ENCODE data around the gene TAOK1. TPM values are rescaled to one million over a fixed set of nuclear protein-coding genes. Genes with fewer than 3 reads are reported as not detected.

The TAOK1 gene
- total RNA-seq, 4 donors from 2014 or later: 28.7 to 104 (median 42.8) TPM

DNA sequence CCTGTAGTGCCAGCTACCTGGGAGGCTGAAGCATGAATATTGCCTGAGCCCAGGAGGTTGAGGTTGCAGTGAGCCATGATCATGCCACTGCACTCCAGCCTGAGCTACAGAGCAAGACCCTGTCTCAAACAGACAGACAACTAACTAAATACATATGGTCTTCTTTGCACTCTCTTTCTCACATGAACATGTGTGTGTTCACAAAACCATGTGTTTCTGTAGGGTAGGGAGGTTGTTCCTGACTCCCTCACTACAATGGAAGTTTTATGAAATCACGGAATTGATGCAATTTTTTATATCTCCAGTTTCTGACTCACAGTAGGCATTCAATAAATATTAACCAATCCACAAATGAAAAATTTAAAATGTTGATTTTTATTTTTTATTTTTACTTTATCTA is 128.2 kb downstream of the TAOK1 start:
- Histone ChIP-seq H3K27ac (no peak overlapping the region), H3K27me3 (no peaks in the 10 kb centered on the region), H3K4me1 (no peaks in the 10 kb centered on the region), H3K36me3 (peaks cover 0 to 94% (median 3%) of the 10 kb centered on the region in 3 donors), H3K4me3 (no peak overlapping the region), H3K9me3 (no peaks in the 10 kb centered on the region)
- no peak for DNase-seq
- TF ChIP-seq, protein P1, sequence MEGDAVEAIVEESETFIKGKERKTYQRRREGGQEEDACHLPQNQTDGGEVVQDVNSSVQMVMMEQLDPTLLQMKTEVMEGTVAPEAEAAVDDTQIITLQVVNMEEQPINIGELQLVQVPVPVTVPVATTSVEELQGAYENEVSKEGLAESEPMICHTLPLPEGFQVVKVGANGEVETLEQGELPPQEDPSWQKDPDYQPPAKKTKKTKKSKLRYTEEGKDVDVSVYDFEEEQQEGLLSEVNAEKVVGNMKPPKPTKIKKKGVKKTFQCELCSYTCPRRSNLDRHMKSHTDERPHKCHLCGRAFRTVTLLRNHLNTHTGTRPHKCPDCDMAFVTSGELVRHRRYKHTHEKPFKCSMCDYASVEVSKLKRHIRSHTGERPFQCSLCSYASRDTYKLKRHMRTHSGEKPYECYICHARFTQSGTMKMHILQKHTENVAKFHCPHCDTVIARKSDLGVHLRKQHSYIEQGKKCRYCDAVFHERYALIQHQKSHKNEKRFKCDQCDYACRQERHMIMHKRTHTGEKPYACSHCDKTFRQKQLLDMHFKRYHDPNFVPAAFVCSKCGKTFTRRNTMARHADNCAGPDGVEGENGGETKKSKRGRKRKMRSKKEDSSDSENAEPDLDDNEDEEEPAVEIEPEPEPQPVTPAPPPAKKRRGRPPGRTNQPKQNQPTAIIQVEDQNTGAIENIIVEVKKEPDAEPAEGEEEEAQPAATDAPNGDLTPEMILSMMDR (IDR thresholded peaks at IDR 0.05): no peak
- TF ChIP-seq POLR2A (IDR thresholded peaks at IDR 0.05): no peak

DNA sequence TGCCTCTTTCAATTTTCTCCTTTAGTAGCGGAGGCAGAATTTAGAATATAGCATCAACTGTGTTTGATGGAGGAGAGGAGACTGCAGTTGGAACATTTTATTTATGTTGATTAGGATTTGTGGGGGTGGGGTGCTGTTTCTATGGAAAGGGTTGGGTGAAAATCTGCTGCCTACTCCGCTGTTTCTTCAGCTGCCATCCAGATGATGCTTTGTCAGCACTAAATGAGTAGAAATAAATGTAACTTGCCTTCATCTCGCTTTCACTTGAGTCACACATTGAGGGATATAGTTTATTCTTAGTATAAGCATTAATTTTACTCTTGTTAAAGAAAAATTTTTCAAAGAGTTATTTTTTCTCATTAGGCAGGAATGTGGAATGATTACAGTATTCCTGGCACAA is 134.5 kb downstream of the TAOK1 start:
- Histone ChIP-seq H3K9me3 (no peaks in the 10 kb centered on the region), H3K4me3 (no peak overlapping the region), H3K4me1 (no peaks in the 10 kb centered on the region), H3K27me3 (no peaks in the 10 kb centered on the region), H3K27ac (no peak overlapping the region), H3K36me3 (peaks cover 0 to 88% (median 0%) of the 10 kb centered on the region in 3 donors)
- no peak for TF ChIP-seq POLR2A (IDR thresholded peaks at IDR 0.05)
- TF ChIP-seq, protein P1 (IDR thresholded peaks at IDR 0.05): no peak
- DNase-seq: no peak

- Histone ChIP-seq H3K4me1 (no peaks in the 10 kb centered on the region), H3K27ac (no peak overlapping the region), H3K27me3 (no peaks in the 10 kb centered on the region), H3K36me3 (peaks cover 0 to 84% (median 0%) of the 10 kb centered on the region in 3 donors), H3K4me3 (no peak overlapping the region), H3K9me3 (no peaks in the 10 kb centered on the region)
- TF ChIP-seq, protein P1 (IDR thresholded peaks at IDR 0.05): no peak
- no peak for TF ChIP-seq POLR2A (IDR thresholded peaks at IDR 0.05)
- DNase-seq: no peak
Observed at GRCh38 chr17:29526322-29526721, 136.2 kb downstream of the TAOK1 start.

DNA sequence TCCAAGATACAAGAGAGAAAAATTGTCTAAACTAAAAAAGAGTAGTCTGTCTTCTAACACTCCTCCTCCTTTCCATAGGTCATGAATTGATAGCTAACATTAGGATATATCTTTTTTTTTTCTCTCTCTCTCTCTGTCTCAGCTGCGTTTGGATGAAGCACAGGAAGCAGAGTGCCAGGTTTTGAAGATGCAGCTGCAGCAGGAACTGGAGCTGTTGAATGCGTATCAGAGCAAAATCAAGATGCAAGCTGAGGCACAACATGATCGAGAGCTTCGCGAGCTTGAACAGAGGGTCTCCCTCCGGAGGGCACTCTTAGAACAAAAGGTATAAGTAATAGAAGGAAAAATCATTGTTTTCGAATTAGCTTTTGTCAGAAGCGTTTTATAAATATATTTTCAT is 143.8 kb downstream of the TAOK1 start:
- TF ChIP-seq, protein P1 (IDR thresholded peaks at IDR 0.05): no peak
- no peak for TF ChIP-seq POLR2A (IDR thresholded peaks at IDR 0.05)
- Histone ChIP-seq H3K9me3 (no peaks in the 10 kb centered on the region), H3K4me3 (no peak overlapping the region), H3K4me1 (no peaks in the 10 kb centered on the region), H3K27me3 (no peaks in the 10 kb centered on the region), H3K36me3 (peaks cover 0 to 78% (median 0%) of the 10 kb centered on the region in 3 donors), H3K27ac (no peak overlapping the region)
- no peak for DNase-seq

GRCh38 chr17:29544066-29544465 is 153.9 kb downstream of the TAOK1 start:
- no peak for DNase-seq
- Histone ChIP-seq H3K4me1 (no peaks in the 10 kb centered on the region), H3K36me3 (peaks cover 0 to 38% (median 6%) of the 10 kb centered on the region in 3 donors), H3K27me3 (no peaks in the 10 kb centered on the region), H3K4me3 (no peak overlapping the region), H3K27ac (no peak overlapping the region), H3K9me3 (no peaks in the 10 kb centered on the region)
- no peak for TF ChIP-seq POLR2A (IDR thresholded peaks at IDR 0.05)
- TF ChIP-seq, protein P1 (IDR thresholded peaks at IDR 0.05): no peak

- TF ChIP-seq, protein P1 (IDR thresholded peaks at IDR 0.05): no peak
- no peak for TF ChIP-seq POLR2A (IDR thresholded peaks at IDR 0.05)
- DNase-seq: no peak
- Histone ChIP-seq H3K27me3 (no peaks in the 10 kb centered on the region), H3K36me3 (peaks cover 0 to 31% (median 6%) of the 10 kb centered on the region in 3 donors), H3K4me3 (no peak overlapping the region), H3K4me1 (no peaks in the 10 kb centered on the region), H3K27ac (no peak overlapping the region), H3K9me3 (no peaks in the 10 kb centered on the region)
Observed at GRCh38 chr17:29546085-29546484, 155.9 kb downstream of the TAOK1 start.

Measured in Peyer's patch (tissue), 4 donors.